ENCODE results near the gene UCP3. TPM values are rescaled to one million over a fixed set of nuclear protein-coding genes. Genes with fewer than 3 reads are reported as not detected.

Gene UCP3
- total RNA-seq, 1 donor from 2014 or later: 2.6 TPM

DNA sequence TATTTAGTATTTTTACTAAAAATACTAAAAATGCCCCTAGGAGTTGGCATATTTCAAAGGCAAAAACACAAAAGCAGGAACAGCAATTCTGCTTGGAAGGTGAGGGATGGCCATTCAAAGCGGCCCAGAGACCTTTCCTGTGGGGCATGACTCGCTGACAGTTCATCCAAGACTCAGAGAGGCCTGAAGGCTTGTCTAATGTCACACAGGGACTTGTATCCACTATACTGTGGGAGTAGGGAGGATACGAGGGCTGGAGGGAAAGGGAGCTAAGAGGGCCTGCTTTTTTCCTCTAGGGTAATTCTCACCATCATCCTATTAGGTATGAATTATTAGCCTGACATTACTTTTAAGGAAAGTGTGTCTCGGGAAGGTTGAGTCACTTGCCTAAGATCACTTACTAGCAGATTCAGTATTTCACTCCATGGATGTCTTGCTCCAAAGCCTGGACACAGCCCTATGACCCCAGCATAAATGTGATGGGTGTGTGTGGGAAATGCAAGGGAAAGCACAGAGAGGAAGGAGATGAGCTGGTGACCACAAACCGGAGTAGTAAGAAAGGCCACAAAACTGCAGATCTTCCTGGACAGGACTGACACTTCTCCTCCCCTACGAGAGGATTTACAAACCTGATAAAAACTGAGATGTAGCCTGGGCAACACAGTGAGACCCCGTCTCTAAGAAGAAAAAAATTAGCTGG, 16.7 kb upstream of the UCP3 start:
- Mint-ChIP-seq H3K36me3 (ENCODE audit: low read depth) (peaks cover 39% of the 10 kb centered on the region), H3K9me3 (no peaks in the 10 kb centered on the region), H3K27me3 (ENCODE audit: low read depth) (no peaks in the 10 kb centered on the region), H3K27ac (peak overlapping the region; percentile 56), H3K4me3 (ENCODE audit: low read depth) (no peak overlapping the region), H3K4me1 (ENCODE audit: low read depth) (peaks cover 38% of the 10 kb centered on the region)
- DNase-seq (ENCODE audit: low spot score): no peak
- intact Hi-C loops (cut with micrococcal nuclease): loop anchor here (1.0 to 5.0 kb wide), 3 partner anchors 15 to 207 kb away; no protein-coding TSS in a partner anchor

DNA sequence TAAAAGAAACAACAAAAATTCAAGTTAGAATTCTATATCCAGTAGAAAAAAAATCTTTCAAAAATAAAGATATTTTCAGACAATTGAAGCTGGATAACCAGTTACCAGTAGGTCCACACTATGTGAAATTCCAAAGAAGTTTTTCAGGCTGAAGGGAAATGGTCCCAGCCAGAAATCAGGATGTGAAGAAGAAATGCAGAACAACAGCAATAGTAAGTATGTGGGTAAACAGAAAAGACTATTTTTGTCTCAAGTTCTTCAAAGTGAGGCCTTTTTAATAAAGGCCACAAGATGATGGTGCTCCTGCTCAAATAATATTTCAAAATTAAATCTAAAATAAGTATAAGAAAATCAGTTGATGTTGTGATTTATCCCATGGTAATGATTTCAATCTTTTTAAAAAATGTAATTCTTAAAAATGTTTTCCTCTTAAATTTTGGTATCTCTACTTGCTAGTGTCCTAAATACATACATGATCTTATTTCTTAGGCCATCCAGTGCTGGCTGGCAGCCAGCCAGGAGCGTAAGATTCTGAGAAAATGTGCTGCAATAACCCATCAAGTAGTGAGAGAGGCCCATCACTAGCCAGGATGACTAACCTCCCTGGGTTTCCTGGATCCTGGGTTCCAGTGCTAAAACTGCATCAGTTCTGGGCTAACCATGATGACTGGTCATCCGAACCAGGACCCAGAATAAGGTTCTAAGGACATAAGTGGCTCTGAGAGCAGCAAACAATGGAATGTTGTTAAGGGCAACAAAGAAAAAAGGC, 15.6 kb upstream of the UCP3 start:
- no peak overlapping the region for H3K4me3 Mint-ChIP-seq (ENCODE audit: low read depth)

DNA sequence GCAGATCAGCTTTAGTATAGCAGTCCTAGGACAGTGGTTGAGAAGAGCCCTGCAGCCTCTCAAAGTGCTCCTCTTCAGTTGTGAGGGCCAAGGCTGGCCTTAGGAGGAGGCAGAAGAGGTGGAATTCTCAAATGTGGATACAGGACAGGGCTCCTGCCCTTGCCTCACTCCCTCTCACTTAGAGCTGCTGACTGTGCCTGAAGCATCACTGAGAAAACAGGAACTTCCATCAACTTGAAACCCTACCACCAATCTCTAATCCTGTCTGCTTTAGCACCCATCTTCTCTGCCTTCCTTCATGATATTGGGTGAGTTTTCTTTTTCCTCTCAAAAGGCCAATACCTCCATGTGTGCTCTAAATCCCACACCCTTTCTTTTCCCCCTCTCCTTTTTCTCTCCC, 14.4 kb upstream of the UCP3 start:
- H3K4me3 Mint-ChIP-seq (ENCODE audit: low read depth): no peak overlapping the region
- H3K36me3 Mint-ChIP-seq (ENCODE audit: low read depth): peaks cover 29% of the 10 kb centered on the region
- peak overlapping the region; percentile 4 for H3K27ac Mint-ChIP-seq
- H3K4me1 Mint-ChIP-seq (ENCODE audit: low read depth): peaks cover 32% of the 10 kb centered on the region
- no peak for DNase-seq (ENCODE audit: low spot score)
- no peaks in the 10 kb centered on the region for H3K9me3 Mint-ChIP-seq
- intact Hi-C loops (cut with micrococcal nuclease): loop anchor here (5.0 kb wide), 1 partner anchor 64 kb away; no protein-coding TSS in a partner anchor
- H3K27me3 Mint-ChIP-seq (ENCODE audit: low read depth): no peaks in the 10 kb centered on the region

More for the DNA sequence above, 15.6 kb upstream of the UCP3 start:
- Mint-ChIP-seq H3K27ac (peak overlapping the region; percentile 62), H3K4me1 (ENCODE audit: low read depth) (peaks cover 33% of the 10 kb centered on the region), H3K9me3 (no peaks in the 10 kb centered on the region), H3K36me3 (ENCODE audit: low read depth) (peaks cover 34% of the 10 kb centered on the region), H3K27me3 (ENCODE audit: low read depth) (no peaks in the 10 kb centered on the region)
- no peak for DNase-seq (ENCODE audit: low spot score)
- intact Hi-C loops (cut with micrococcal nuclease): loop anchor here (2.0 to 5.0 kb wide), 3 partner anchors 14 to 208 kb away; no protein-coding TSS in a partner anchor

DNA sequence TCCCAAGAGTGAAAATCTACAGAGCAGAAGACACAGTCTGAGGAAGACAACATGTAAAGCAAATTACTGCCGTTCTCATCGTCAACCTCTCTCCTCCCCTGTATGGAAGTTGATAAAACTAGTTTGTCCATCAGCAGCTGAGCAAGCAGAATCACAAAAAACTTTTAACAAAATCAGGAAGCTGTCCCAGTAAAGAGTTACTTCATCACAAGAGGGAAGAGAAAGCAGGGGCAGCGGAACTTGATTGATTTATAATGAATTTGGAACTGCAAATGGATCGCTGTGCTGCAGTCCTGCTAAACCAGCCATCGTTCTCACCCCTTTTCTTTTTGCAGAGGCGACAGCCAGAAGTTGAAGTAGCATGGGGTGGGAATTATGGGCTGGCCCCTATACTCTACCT, 13.7 kb upstream of the UCP3 start:
- no peak for DNase-seq (ENCODE audit: low spot score)
- peaks cover 28% of the 10 kb centered on the region for H3K36me3 Mint-ChIP-seq (ENCODE audit: low read depth)
- intact Hi-C loops (cut with micrococcal nuclease): loop anchor here (5.0 kb wide), 1 partner anchor 65 kb away; no protein-coding TSS in a partner anchor
- H3K9me3 Mint-ChIP-seq: no peaks in the 10 kb centered on the region
- H3K4me3 Mint-ChIP-seq (ENCODE audit: low read depth): no peak overlapping the region
- peaks cover 33% of the 10 kb centered on the region for H3K4me1 Mint-ChIP-seq (ENCODE audit: low read depth)
- no peak overlapping the region for H3K27ac Mint-ChIP-seq
- no peaks in the 10 kb centered on the region for H3K27me3 Mint-ChIP-seq (ENCODE audit: low read depth)

- Mint-ChIP-seq H3K4me3 (ENCODE audit: low read depth) (no peak overlapping the region), H3K4me1 (ENCODE audit: low read depth) (peaks cover 36% of the 10 kb centered on the region), H3K9me3 (no peaks in the 10 kb centered on the region), H3K27ac (no peak overlapping the region), H3K27me3 (ENCODE audit: low read depth) (no peaks in the 10 kb centered on the region), H3K36me3 (ENCODE audit: low read depth) (peaks cover 31% of the 10 kb centered on the region)
- intact Hi-C loops (cut with micrococcal nuclease): loop anchor here (2.0 to 5.0 kb wide), 2 partner anchors 39 to 65 kb away; partner anchors contain the start of gene UCP2
- no peak for DNase-seq (ENCODE audit: low spot score)
Measured at GRCh38 chr11:74021998-74022397, 13.1 kb upstream of the UCP3 start.

DNA sequence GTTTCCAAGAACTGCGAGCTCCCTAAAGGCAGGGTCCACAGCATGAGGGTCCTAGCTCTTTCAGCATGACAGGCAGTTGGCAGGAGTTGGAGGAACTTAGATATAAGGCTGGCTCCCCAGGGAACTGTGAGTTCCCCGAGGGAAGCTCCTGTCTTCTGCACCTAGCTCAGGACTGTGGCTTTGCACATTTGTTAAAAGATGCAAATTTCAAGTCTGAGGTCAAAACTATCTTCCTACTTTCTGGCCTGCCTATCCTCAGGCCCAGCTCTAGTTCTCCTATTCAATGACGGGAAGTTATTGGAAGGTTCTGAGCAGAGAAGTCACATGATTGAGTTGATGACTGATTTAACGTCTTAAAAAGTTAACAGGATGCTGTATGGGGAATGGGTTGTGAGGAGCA, 11.7 kb upstream of the UCP3 start:
- DNase-seq (ENCODE audit: low spot score): no peak
- Mint-ChIP-seq H3K9me3 (no peaks in the 10 kb centered on the region), H3K4me3 (ENCODE audit: low read depth) (no peak overlapping the region), H3K27ac (no peak overlapping the region), H3K4me1 (ENCODE audit: low read depth) (peaks cover 39% of the 10 kb centered on the region), H3K36me3 (ENCODE audit: low read depth) (peaks cover 37% of the 10 kb centered on the region), H3K27me3 (ENCODE audit: low read depth) (no peaks in the 10 kb centered on the region)
- intact Hi-C loops (cut with micrococcal nuclease): loop anchor here (1.0 to 5.0 kb wide), 4 partner anchors 9 to 67 kb away; partner anchors contain the start of gene UCP2

DNA sequence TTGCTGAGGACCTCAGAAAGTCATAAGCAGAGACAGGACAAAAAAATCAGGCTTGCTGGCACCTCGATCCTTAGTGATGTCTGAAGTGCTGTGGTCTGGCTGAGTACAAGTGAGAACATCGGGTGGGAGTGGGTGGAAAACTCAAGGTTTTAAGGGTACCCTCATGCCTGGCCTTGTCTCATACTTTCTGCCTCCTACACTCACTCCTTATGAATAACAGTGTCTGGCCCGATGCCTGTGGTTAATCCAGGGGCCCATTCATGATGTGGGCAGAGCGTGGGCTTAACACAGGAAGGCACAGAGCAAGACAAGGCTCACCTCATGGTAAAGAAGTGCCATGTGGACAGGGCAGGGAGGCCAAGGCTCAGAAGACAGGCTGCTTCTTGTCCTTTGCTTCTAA, 11.0 kb upstream of the UCP3 start:
- H3K4me3 Mint-ChIP-seq (ENCODE audit: low read depth): peak overlapping the region; percentile 18
- intact Hi-C loops (cut with micrococcal nuclease): loop anchor here (1.0 to 10.0 kb wide), 7 partner anchors 9 to 385 kb away; partner anchors contain the start of genes C2CD3, COA4, PAAF1 and PPME1
- no peak for DNase-seq (ENCODE audit: low spot score)
- H3K36me3 Mint-ChIP-seq (ENCODE audit: low read depth): peaks cover 39% of the 10 kb centered on the region
- no peaks in the 10 kb centered on the region for H3K27me3 Mint-ChIP-seq (ENCODE audit: low read depth)
- no peaks in the 10 kb centered on the region for H3K9me3 Mint-ChIP-seq
- peaks cover 43% of the 10 kb centered on the region for H3K4me1 Mint-ChIP-seq (ENCODE audit: low read depth)
- no peak overlapping the region for H3K27ac Mint-ChIP-seq

GRCh38 chr11:74019104-74019738, 10.3 kb upstream of the UCP3 start:
- Mint-ChIP-seq H3K9me3 (no peaks in the 10 kb centered on the region), H3K4me1 (ENCODE audit: low read depth) (peaks cover 45% of the 10 kb centered on the region), H3K27me3 (ENCODE audit: low read depth) (no peaks in the 10 kb centered on the region), H3K4me3 (ENCODE audit: low read depth) (peak overlapping the region; percentile 18), H3K36me3 (ENCODE audit: low read depth) (peaks cover 36% of the 10 kb centered on the region), H3K27ac (no peak overlapping the region)
- intact Hi-C loops (cut with micrococcal nuclease): loop anchor here (2.0 to 10.0 kb wide), 3 partner anchors 142 to 386 kb away; partner anchors contain the start of genes C2CD3, COA4, PAAF1 and PPME1
- DNase-seq (ENCODE audit: low spot score): no peak

- Mint-ChIP-seq H3K27me3 (ENCODE audit: low read depth) (no peaks in the 10 kb centered on the region), H3K4me3 (ENCODE audit: low read depth) (no peak overlapping the region), H3K27ac (no peak overlapping the region), H3K9me3 (no peaks in the 10 kb centered on the region), H3K36me3 (ENCODE audit: low read depth) (peaks cover 29% of the 10 kb centered on the region), H3K4me1 (ENCODE audit: low read depth) (peaks cover 44% of the 10 kb centered on the region)
- DNase-seq (ENCODE audit: low spot score): no peak
- intact Hi-C loops (cut with micrococcal nuclease): loop anchor here (2.0 to 10.0 kb wide), 3 partner anchors 142 to 386 kb away; partner anchors contain the start of genes C2CD3, COA4, PAAF1 and PPME1
Measured at GRCh38 chr11:74018331-74019005, 9.6 kb upstream of the UCP3 start.

- DNase-seq (ENCODE audit: low spot score): no peak
- Mint-ChIP-seq H3K9me3 (no peaks in the 10 kb centered on the region), H3K27me3 (ENCODE audit: low read depth) (no peaks in the 10 kb centered on the region), H3K27ac (no peak overlapping the region), H3K4me3 (ENCODE audit: low read depth) (no peak overlapping the region), H3K4me1 (ENCODE audit: low read depth) (peaks cover 47% of the 10 kb centered on the region), H3K36me3 (ENCODE audit: low read depth) (peaks cover 24% of the 10 kb centered on the region)
- intact Hi-C loops (cut with micrococcal nuclease): loop anchor here (2.0 to 10.0 kb wide), 3 partner anchors 141 to 387 kb away; partner anchors contain the start of genes C2CD3, COA4, PAAF1 and PPME1
Measured at GRCh38 chr11:74017631-74018030, 8.7 kb upstream of the UCP3 start.

DNA sequence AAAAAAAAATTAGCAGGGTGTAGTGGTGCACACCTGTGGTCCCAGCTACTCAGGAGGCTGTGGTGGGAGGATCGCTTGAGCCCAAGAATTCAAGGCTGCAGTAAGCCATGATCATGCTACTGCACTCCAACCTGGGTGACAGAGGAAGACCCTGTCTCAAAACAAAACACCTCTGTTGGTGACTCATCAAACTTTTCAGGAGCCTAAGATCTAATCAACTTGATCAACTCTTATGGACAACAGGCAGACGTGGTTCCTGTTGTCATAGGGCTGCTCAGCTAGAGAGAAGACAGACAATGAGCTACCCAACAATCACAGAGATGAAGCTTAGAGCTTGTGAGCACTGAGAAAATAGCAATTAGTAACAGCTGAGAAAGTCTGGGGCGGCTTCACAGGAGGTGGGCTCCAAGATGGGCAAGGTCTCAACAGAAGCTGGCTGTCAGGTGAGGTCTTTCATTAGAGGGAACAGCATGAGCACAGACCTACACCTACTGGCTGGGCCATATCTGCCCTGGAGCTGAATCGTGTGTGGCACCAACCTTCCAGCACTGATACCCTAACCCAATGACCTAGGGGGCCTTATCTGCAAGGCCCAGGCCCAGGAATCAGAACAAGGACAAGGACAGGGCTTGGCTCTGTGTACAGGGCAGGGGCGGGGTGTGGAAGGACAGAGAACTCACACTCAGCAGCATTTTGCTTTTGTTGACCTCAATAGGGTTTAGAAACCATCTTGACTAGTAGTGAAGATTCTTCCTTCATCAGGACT, 7.2 kb upstream of the UCP3 start:
- intact Hi-C loops (cut with micrococcal nuclease): loop anchor here (10.0 kb wide), 1 partner anchor 389 kb away; no protein-coding TSS in a partner anchor
- H3K27ac Mint-ChIP-seq: peak overlapping the region; percentile 91
- H3K9me3 Mint-ChIP-seq: no peaks in the 10 kb centered on the region
- no peaks in the 10 kb centered on the region for H3K27me3 Mint-ChIP-seq (ENCODE audit: low read depth)
- H3K4me3 Mint-ChIP-seq (ENCODE audit: low read depth): peak overlapping the region; percentile 41
- H3K4me1 Mint-ChIP-seq (ENCODE audit: low read depth): peaks cover 60% of the 10 kb centered on the region
- no peak for DNase-seq (ENCODE audit: low spot score)
- H3K36me3 Mint-ChIP-seq (ENCODE audit: low read depth): peaks cover 27% of the 10 kb centered on the region
